NB4 (cell line): ENCODE data around the gene YEATS4.

Experiments used
- DNase-seq: peaks from one replicate; pipeline ENCODE4 v3.0.0; 2010; ENCODE audit warnings: low read depth
- H3K4me3 ChIP-seq: one replicate; pipeline ENCODE4 v1.5.1; 2011; ENCODE audit warnings: mild to moderate bottlenecking, low read depth, low read length, moderate library complexity
- MAX ChIP-seq: IDR thresholded peaks from 2 replicates; pipeline ENCODE4 v1.6.1; 2011; ENCODE audit warnings: low read depth, low read length
- MYC ChIP-seq: IDR thresholded peaks from 2 replicates; pipeline ENCODE4 v1.6.1; 2011; ENCODE audit warnings: low read depth, low read length
- POLR2A ChIP-seq: IDR thresholded peaks from 2 replicates; pipeline ENCODE4 v1.6.1; 2011; ENCODE audit warnings: mild to moderate bottlenecking; ENCODE audit not compliant: insufficient read length; ENCODE audit errors: extremely low read depth
- TF ChIP-seq, protein P1 (sequence below): IDR thresholded peaks from one replicate; pipeline ENCODE4 v1.5.1; 2012; ENCODE audit warnings: low read depth, low read length

Gene YEATS4

GRCh38 chr12:69328426-69328825 lies 31.1 kb upstream of the YEATS4 start:
- DNase-seq = no peak
- H3K4me3 ChIP-seq = no peak overlapping the region
- TF ChIP-seq POLR2A = no peak
- TF ChIP-seq MAX = no peak
- TF ChIP-seq, protein P1, sequence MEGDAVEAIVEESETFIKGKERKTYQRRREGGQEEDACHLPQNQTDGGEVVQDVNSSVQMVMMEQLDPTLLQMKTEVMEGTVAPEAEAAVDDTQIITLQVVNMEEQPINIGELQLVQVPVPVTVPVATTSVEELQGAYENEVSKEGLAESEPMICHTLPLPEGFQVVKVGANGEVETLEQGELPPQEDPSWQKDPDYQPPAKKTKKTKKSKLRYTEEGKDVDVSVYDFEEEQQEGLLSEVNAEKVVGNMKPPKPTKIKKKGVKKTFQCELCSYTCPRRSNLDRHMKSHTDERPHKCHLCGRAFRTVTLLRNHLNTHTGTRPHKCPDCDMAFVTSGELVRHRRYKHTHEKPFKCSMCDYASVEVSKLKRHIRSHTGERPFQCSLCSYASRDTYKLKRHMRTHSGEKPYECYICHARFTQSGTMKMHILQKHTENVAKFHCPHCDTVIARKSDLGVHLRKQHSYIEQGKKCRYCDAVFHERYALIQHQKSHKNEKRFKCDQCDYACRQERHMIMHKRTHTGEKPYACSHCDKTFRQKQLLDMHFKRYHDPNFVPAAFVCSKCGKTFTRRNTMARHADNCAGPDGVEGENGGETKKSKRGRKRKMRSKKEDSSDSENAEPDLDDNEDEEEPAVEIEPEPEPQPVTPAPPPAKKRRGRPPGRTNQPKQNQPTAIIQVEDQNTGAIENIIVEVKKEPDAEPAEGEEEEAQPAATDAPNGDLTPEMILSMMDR = no peak
- TF ChIP-seq MYC = no peak

DNA sequence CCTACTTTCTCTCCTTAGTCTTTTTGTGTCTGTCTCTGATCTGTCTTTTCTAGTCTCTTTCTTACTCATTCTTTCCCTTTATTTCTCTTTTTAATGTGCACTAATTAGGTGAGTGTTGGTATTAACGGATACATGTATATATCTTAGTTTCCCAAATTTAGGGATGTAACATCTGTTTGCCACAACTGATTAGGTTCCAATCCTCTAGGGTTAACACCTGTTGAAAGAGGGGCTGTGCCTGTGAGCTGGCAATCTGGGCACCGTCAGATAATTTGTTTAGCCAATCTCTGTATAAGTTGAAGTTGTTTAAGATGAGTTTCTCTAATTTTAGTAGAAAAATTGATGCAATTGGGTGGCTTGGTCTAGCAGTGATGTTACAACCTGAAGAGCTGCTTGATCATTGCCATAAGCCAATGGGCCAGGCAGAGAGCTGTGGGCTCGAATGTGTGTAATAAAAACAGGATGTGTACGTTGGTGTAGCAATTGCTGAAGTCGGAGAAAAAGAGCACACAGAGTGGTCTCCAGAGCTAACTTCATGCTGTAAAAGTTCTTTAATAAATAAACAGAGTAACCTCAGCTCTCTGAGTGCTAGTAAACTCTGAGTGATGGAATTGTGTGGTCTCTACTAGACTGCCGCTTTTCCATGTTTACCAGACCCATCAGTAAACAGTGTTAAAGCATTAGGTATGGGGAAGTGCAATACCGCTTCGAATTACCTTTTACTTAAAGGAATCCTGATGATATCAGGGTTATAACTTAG lies 29.7 kb upstream of the YEATS4 start:
- DNase-seq = peak; percentile 68
- H3K4me3 ChIP-seq = peak overlapping the region; percentile 45

GRCh38 chr12:69330475-69331473 lies 28.8 kb upstream of the YEATS4 start:
- no peak for TF ChIP-seq POLR2A
- no peak for TF ChIP-seq MYC
- TF ChIP-seq, protein P1 = no peak
- TF ChIP-seq MAX = no peak
- peak; percentile 68 for DNase-seq
- peak overlapping the region; percentile 59 for H3K4me3 ChIP-seq

More for the DNA sequence above, 29.7 kb upstream of the YEATS4 start:
- no peak for TF ChIP-seq MAX
- TF ChIP-seq MYC = no peak

DNA sequence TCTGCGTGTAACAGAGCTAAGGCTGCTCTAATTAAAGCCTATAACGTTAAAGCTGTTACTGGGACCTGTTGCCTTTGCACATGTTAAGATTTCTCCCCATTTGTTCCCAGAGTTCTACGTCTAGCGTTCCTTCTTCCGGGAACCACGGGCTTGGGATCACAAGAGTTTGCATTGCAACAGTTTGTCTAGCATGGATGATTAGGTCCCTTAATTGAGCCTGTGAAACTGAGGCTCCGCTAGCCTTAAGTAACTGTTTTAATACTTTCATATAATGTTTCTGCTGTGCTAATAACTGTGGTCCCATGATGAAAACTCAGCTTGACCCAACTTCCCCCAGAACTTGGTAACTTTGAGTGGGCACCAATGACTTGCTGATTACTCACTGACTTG lies 28.0 kb upstream of the YEATS4 start:
- DNase-seq = no peak
- TF ChIP-seq MYC (no peak), POLR2A (no peak), MAX (no peak)
- TF ChIP-seq, protein P1 = no peak
- H3K4me3 ChIP-seq = peak overlapping the region; percentile 59

GRCh38 chr12:69331909-69332684 lies 27.4 kb upstream of the YEATS4 start:
- TF ChIP-seq POLR2A (no peak), MAX (no peak), MYC (no peak)
- TF ChIP-seq, protein P1 = no peak
- DNase-seq = no peak
- H3K4me3 ChIP-seq = no peak overlapping the region
